HG03139 (cell line): ENCODE results near the gene GLCCI1.
A peak's percentile ranks its signal among the peaks of the same experiment; 100 is the strongest.

Experiments used
- ATAC-seq: cut with Tn5 transposase; IDR thresholded peaks from one replicate; pipeline ENCODE4 v1.9.1; 2021; ENCODE audit not compliant: unreplicated experiment

GLCCI1 gene

GRCh38 chr7:8126601-8127167 lies 158.1 kb downstream of the GLCCI1 start:
- no peak for ATAC-seq

- no peak for ATAC-seq
Measured at GRCh38 chr7:8128449-8129317, 160.1 kb downstream of the GLCCI1 start.

GRCh38 chr7:8129318-8129659 lies 160.7 kb downstream of the GLCCI1 start:
- ATAC-seq: no peak

- ATAC-seq: no peak
Measured at GRCh38 chr7:8130663-8131062, 162.1 kb downstream of the GLCCI1 start.

- peak; percentile 42 for ATAC-seq
Measured at GRCh38 chr7:8131694-8132605, 163.4 kb downstream of the GLCCI1 start.

- peak; percentile 40 for ATAC-seq
Measured at GRCh38 chr7:8133188-8133848, 164.7 kb downstream of the GLCCI1 start.

GRCh38 chr7:8134089-8134733 lies 165.6 kb downstream of the GLCCI1 start:
- peak; percentile 56 for ATAC-seq

GRCh38 chr7:8135417-8135816 lies 166.8 kb downstream of the GLCCI1 start:
- ATAC-seq: no peak

GRCh38 chr7:8136051-8136730 lies 167.6 kb downstream of the GLCCI1 start:
- no peak for ATAC-seq
